HEK293T (cell line): ENCODE results near the gene COL4A5.

Experiments used
- CTCF ChIA-PET: fragments of 350-600 bp; formaldehyde crosslinking; extraction: SDS; loops from one replicate; lab custom pipeline; 2021; ENCODE audit warnings: antibody characterized with exemption, inconsistent platforms; lab: Yijun Ruan, JAX
- POLR2A ChIA-PET: fragments of 350-600 bp; formaldehyde crosslinking; extraction: SDS; loops from one replicate; lab custom pipeline; 2020; ENCODE audit warnings: antibody characterized with exemption, inconsistent platforms; lab: Yijun Ruan, JAX
- DNase-seq: peaks from one replicate; pipeline ENCODE4 v3.0.0; 2012; ENCODE audit warnings: mixed read lengths; ENCODE audit errors: extremely low spot score
- ARNT ChIP-seq: fragments of 450-650 bp; IDR thresholded peaks from 2 replicates; pipeline ENCODE4 v1.6.1; 2017; ENCODE audit warnings: mild to moderate bottlenecking
- BHLHE40 ChIP-seq: fragments of 450-650 bp; IDR thresholded peaks from 2 replicates; pipeline ENCODE4 v1.6.1; 2016; ENCODE audit warnings: mild to moderate bottlenecking, moderate library complexity, borderline replicate concordance
- CTBP1 ChIP-seq: fragments of 450-650 bp; IDR thresholded peaks from 2 replicates; pipeline ENCODE4 v1.6.1; 2016; ENCODE audit warnings: borderline replicate concordance
- ELF4 ChIP-seq: fragments of 450-650 bp; IDR thresholded peaks from 2 replicates; pipeline ENCODE4 v1.6.1; 2017; ENCODE audit warnings: antibody characterized with exemption
- FOXA1 ChIP-seq: fragments of 450-650 bp; IDR thresholded peaks from 2 replicates; pipeline ENCODE4 v1.6.1; 2016; ENCODE audit warnings: mild to moderate bottlenecking
- FOXK2 ChIP-seq: fragments of 450-650 bp; IDR thresholded peaks from 2 replicates; pipeline ENCODE4 v1.6.1; 2016; ENCODE audit warnings: mild to moderate bottlenecking
- FOXM1 ChIP-seq: fragments of 450-650 bp; IDR thresholded peaks from 2 replicates; pipeline ENCODE4 v1.6.1; 2017; ENCODE audit warnings: mild to moderate bottlenecking, borderline replicate concordance
- HDGF ChIP-seq: fragments of 450-650 bp; IDR thresholded peaks from 2 replicates; pipeline ENCODE4 v1.6.1; 2017; ENCODE audit warnings: antibody characterized with exemption, borderline replicate concordance
- L3MBTL2 ChIP-seq: fragments of 450-650 bp; conservative IDR thresholded peaks from 2 replicates; pipeline ENCODE4 v1.6.1; 2016; ENCODE audit warnings: mild to moderate bottlenecking
- LEF1 ChIP-seq: fragments of 450-650 bp; IDR thresholded peaks from 2 replicates; pipeline ENCODE4 v1.6.1; 2017; ENCODE audit warnings: mild to moderate bottlenecking, borderline replicate concordance
- NFRKB ChIP-seq: fragments of 450-650 bp; IDR thresholded peaks from 2 replicates; pipeline ENCODE4 v1.6.1; 2016; ENCODE audit warnings: mild to moderate bottlenecking, moderate library complexity
- PKNOX1 ChIP-seq: fragments of 450-650 bp; IDR thresholded peaks from 2 replicates; pipeline ENCODE4 v1.6.1; 2016
- SP1 ChIP-seq: fragments of 450-650 bp; IDR thresholded peaks from 2 replicates; pipeline ENCODE4 v1.6.1; 2017
- SUZ12 ChIP-seq: fragments of 450-650 bp; IDR thresholded peaks from 2 replicates; pipeline ENCODE4 v1.6.1; 2016; ENCODE audit warnings: mild to moderate bottlenecking
- TARDBP ChIP-seq: fragments of 450-650 bp; IDR thresholded peaks from 2 replicates; pipeline ENCODE4 v1.6.1; 2016
- ZNF384 ChIP-seq: fragments of 450-650 bp; IDR thresholded peaks from 2 replicates; pipeline ENCODE4 v1.6.1; 2016

The COL4A5 gene

GRCh38 chrX:108412783-108413182, 26.9 kb upstream of the COL4A5 start:
- TF ChIP-seq PKNOX1 (no peak), BHLHE40 (no peak), TARDBP (no peak), LEF1 (no peak), NFRKB (no peak), FOXA1 (no peak)
- no peak for DNase-seq
- ChIA-PET CTCF (no interaction called here), POLR2A (no interaction called here)

GRCh38 chrX:108415146-108415545, 24.5 kb upstream of the COL4A5 start:
- TF ChIP-seq ELF4, result no peak
- TF ChIP-seq SP1, result no peak
- no peak for TF ChIP-seq SUZ12
- no peak for TF ChIP-seq FOXK2
- no peak for TF ChIP-seq ARNT
- no peak for TF ChIP-seq CTBP1
- no peak for TF ChIP-seq LEF1
- TF ChIP-seq FOXM1, result no peak
- no peak for TF ChIP-seq ZNF384
- no peak for TF ChIP-seq FOXA1
- no peak for TF ChIP-seq BHLHE40
- no peak for TF ChIP-seq TARDBP
- TF ChIP-seq L3MBTL2, result no peak
- no peak for TF ChIP-seq NFRKB
- TF ChIP-seq PKNOX1, result no peak
- no peak for TF ChIP-seq HDGF
- ChIA-PET CTCF (no interaction called here), POLR2A (no interaction called here)
- DNase-seq, result no peak

- CTCF ChIA-PET, result no interaction called here
- DNase-seq, result no peak
- POLR2A ChIA-PET, result no interaction called here
- no peak for TF ChIP-seq LEF1
- no peak for TF ChIP-seq FOXM1
- no peak for TF ChIP-seq BHLHE40
- TF ChIP-seq CTBP1, result no peak
- TF ChIP-seq L3MBTL2, result no peak
- TF ChIP-seq TARDBP, result no peak
- no peak for TF ChIP-seq ARNT
- no peak for TF ChIP-seq HDGF
These were observed 23.7 kb upstream of the COL4A5 start for GRCh38 chrX:108415891-108416290.

- TF ChIP-seq ARNT, result no peak
- no peak for TF ChIP-seq SP1
- TF ChIP-seq SUZ12, result no peak
- TF ChIP-seq LEF1, result no peak
- TF ChIP-seq FOXM1, result no peak
- no peak for TF ChIP-seq FOXK2
- no peak for TF ChIP-seq BHLHE40
- no peak for TF ChIP-seq HDGF
- no peak for TF ChIP-seq L3MBTL2
- no peak for TF ChIP-seq ZNF384
- TF ChIP-seq PKNOX1, result no peak
- TF ChIP-seq TARDBP, result no peak
- TF ChIP-seq FOXA1, result no peak
- no peak for TF ChIP-seq CTBP1
- TF ChIP-seq ELF4, result no peak
- TF ChIP-seq NFRKB, result no peak
- ChIA-PET CTCF (no interaction called here), POLR2A (no interaction called here)
- DNase-seq, result no peak
These were observed 22.4 kb upstream of the COL4A5 start for GRCh38 chrX:108417257-108417656.

- no peak for TF ChIP-seq L3MBTL2
- TF ChIP-seq ZNF384, result no peak
- no peak for TF ChIP-seq SP1
- TF ChIP-seq CTBP1, result no peak
- TF ChIP-seq TARDBP, result no peak
- no peak for TF ChIP-seq FOXA1
- no peak for TF ChIP-seq NFRKB
- no peak for TF ChIP-seq LEF1
- no peak for TF ChIP-seq ELF4
- no peak for TF ChIP-seq HDGF
- no peak for TF ChIP-seq BHLHE40
- no peak for TF ChIP-seq FOXM1
- TF ChIP-seq PKNOX1, result no peak
- no peak for TF ChIP-seq SUZ12
- no peak for TF ChIP-seq FOXK2
- no peak for DNase-seq
- CTCF ChIA-PET, result no interaction called here
- POLR2A ChIA-PET, result interaction anchor here (1.4 kb wide), 1 partner anchor 19 kb away, joined by 3 read pairs; the partner anchor contains the start of gene COL4A6
These were observed 20.2 kb upstream of the COL4A5 start for GRCh38 chrX:108419401-108419800.

GRCh38 chrX:108420481-108420880, 19.2 kb upstream of the COL4A5 start:
- CTCF ChIA-PET, result no interaction called here
- no peak for DNase-seq
- TF ChIP-seq FOXK2 (no peak), CTBP1 (no peak), TARDBP (no peak), SUZ12 (no peak), L3MBTL2 (no peak), ARNT (no peak), FOXA1 (no peak), LEF1 (no peak), FOXM1 (no peak), ZNF384 (no peak), ELF4 (no peak), HDGF (no peak)
- POLR2A ChIA-PET, result interaction anchor here (1.1 to 1.4 kb wide), 2 partner anchors 18 to 19 kb away, joined by 3 to 4 read pairs; partner anchors contain the start of genes COL4A5 and COL4A6
